RWPE1 (cell line): ENCODE data around the gene VSTM4.
A peak's percentile ranks its signal among the peaks of the same experiment; 100 is the strongest.

ENCODE experiments used
- CTCF ChIA-PET: fragments of 350-600 bp; sonication (Branson Sonifier 250); formaldehyde crosslinking; extraction: SDS; loops from one replicate; lab custom pipeline; 2021; lab: Yijun Ruan, JAX
- POLR2A ChIA-PET: fragments of 400-600 bp; formaldehyde crosslinking; extraction: SDS; loops from one replicate; lab custom pipeline; 2020; ENCODE audit warnings: antibody characterized with exemption; ENCODE audit not compliant: low non-redundant PET; lab: Yijun Ruan, JAX
- DNase-seq: peaks from one replicate; pipeline ENCODE4 v3.0.0; 2012; ENCODE audit warnings: low spot score
- H3K27ac ChIP-seq: fragments of 450-650 bp; 2 replicates; pipeline ENCODE4 v1.5.1; 2017
- TF ChIP-seq, protein P1 (sequence below): fragments of 450-650 bp; conservative IDR thresholded peaks from 2 replicates; pipeline ENCODE4 v1.5.1; 2017; ENCODE audit warnings: low read depth, mild to moderate bottlenecking

The VSTM4 gene

GRCh38 chr10:49001870-49002672 is 113.3 kb downstream of the VSTM4 start:
- ChIA-PET CTCF (interaction anchor here (0.6 to 1.1 kb wide), 3 partner anchors 15 to 245 kb away, joined by 3 read pairs; no protein-coding TSS in a partner anchor), POLR2A (no interaction called here)
- H3K27ac ChIP-seq: no peak overlapping the region
- DNase-seq: no peak
- TF ChIP-seq, protein P1, sequence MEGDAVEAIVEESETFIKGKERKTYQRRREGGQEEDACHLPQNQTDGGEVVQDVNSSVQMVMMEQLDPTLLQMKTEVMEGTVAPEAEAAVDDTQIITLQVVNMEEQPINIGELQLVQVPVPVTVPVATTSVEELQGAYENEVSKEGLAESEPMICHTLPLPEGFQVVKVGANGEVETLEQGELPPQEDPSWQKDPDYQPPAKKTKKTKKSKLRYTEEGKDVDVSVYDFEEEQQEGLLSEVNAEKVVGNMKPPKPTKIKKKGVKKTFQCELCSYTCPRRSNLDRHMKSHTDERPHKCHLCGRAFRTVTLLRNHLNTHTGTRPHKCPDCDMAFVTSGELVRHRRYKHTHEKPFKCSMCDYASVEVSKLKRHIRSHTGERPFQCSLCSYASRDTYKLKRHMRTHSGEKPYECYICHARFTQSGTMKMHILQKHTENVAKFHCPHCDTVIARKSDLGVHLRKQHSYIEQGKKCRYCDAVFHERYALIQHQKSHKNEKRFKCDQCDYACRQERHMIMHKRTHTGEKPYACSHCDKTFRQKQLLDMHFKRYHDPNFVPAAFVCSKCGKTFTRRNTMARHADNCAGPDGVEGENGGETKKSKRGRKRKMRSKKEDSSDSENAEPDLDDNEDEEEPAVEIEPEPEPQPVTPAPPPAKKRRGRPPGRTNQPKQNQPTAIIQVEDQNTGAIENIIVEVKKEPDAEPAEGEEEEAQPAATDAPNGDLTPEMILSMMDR: no peak

- DNase-seq: peak; percentile 13
- CTCF ChIA-PET: interaction anchor here (0.6 to 1.1 kb wide), 2 partner anchors 15 to 160 kb away, joined by 3 read pairs; no protein-coding TSS in a partner anchor
- TF ChIP-seq, protein P1: no peak
- POLR2A ChIA-PET: no interaction called here
- H3K27ac ChIP-seq: no peak overlapping the region
Measured at GRCh38 chr10:49001402-49001801, 113.9 kb downstream of the VSTM4 start.

- ChIA-PET CTCF (interaction anchor here (1.1 kb wide), 1 partner anchor 161 kb away, joined by 3 read pairs; no protein-coding TSS in a partner anchor), POLR2A (no interaction called here)
- no peak for DNase-seq
- TF ChIP-seq, protein P1: no peak
- no peak overlapping the region for H3K27ac ChIP-seq
Measured at GRCh38 chr10:49000437-49001398, 114.6 kb downstream of the VSTM4 start.

DNA sequence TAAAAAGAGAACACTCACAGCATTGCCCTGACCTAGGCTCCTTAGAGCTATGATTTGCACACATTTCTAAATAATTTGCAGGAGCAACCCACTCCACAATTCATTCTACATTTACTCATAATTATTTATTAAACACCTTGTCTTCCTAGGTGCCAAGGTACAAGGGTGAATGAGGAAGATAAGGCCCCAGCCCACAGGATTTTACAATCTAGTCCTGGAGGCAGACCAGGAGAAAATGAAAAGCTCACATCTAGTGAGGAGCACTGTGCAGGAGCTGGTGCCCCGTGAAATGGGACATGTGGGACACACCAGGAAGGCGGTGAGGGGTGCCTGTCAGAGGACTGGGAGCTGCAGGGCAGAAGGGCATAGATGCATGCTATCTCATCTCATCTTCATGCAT is 116.0 kb downstream of the VSTM4 start:
- CTCF ChIA-PET: no interaction called here
- no peak overlapping the region for H3K27ac ChIP-seq
- no peak for DNase-seq
- TF ChIP-seq, protein P1: no peak
- POLR2A ChIA-PET: no interaction called here

GRCh38 chr10:48996329-48996728 is 119.0 kb downstream of the VSTM4 start:
- POLR2A ChIA-PET: no interaction called here
- TF ChIP-seq, protein P1: no peak
- DNase-seq: no peak
- CTCF ChIA-PET: interaction anchor here (0.9 kb wide), 1 partner anchor 165 kb away, joined by 5 read pairs; no protein-coding TSS in a partner anchor
- no peak overlapping the region for H3K27ac ChIP-seq

- POLR2A ChIA-PET: no interaction called here
- TF ChIP-seq, protein P1: no peak
- CTCF ChIA-PET: no interaction called here
Measured at GRCh38 chr10:48993627-48994026, 121.7 kb downstream of the VSTM4 start.

More at GRCh38 chr10:48993627-48994026, 121.7 kb downstream of the VSTM4 start:
- DNase-seq: no peak
- H3K27ac ChIP-seq: no peak overlapping the region
